IgD-negative memory B cell (primary cell): ENCODE results near the gene STARD13. TPM values are rescaled to one million over a fixed set of nuclear protein-coding genes. Genes with fewer than 3 reads are reported as not detected.

Experiments
- H3K27ac Mint-ChIP-seq, 3 donors: one replicate each; pipeline ENCODE4 v1.8.0; 2020 to 2022; ENCODE audit warnings: mild to moderate bottlenecking in 3 of 3, mixed read lengths in 3 of 3, moderate library complexity in 1 of 3
- H3K27me3 Mint-ChIP-seq: one replicate; pipeline ENCODE4 v1.8.0; 2021; ENCODE audit warnings: mixed read lengths
- H3K36me3 Mint-ChIP-seq: one replicate; pipeline ENCODE4 v1.8.0; 2020; ENCODE audit warnings: mild to moderate bottlenecking, mixed read lengths
- H3K4me1 Mint-ChIP-seq, 3 donors: one replicate each; pipeline ENCODE4 v1.8.0; 2020 to 2022; ENCODE audit warnings: mixed read lengths in 3 of 3, mild to moderate bottlenecking in 1 of 3
- H3K4me3 Mint-ChIP-seq, 4 donors: one replicate each; pipeline ENCODE4 v1.8.0; 2020 to 2022; ENCODE audit warnings: mild to moderate bottlenecking in 4 of 4, mixed read lengths in 4 of 4, moderate library complexity in 3 of 4
- H3K9me3 Mint-ChIP-seq, 3 donors: one replicate each; pipeline ENCODE4 v1.8.0; 2020 to 2021; ENCODE audit warnings: mixed read lengths in 3 of 3, mild to moderate bottlenecking in 1 of 3
- polyA plus RNA-seq: library from polyadenylated mRNA; unstranded; fragments of 300-500 nt; fragmentation: Illumina TruSeq; gene quantifications from one replicate; pipeline ENCODE4 v1.2.3, GENCODE V29; 2021

STARD13 gene
- polyA plus RNA-seq, 1 donor from 2014 or later = not detected

GRCh38 chr13:33289966-33290365, 4.4 kb upstream of the STARD13 start:
- Mint-ChIP-seq H3K27me3 (peaks cover 25% of the 10 kb centered on the region), H3K9me3 (peaks cover 0 to 2% (median 2%) of the 10 kb centered on the region in 3 donors), H3K36me3 (no peaks in the 10 kb centered on the region), H3K4me3 (no peak overlapping the region), H3K4me1 (peaks cover 1 to 15% (median 9%) of the 10 kb centered on the region in 3 donors), H3K27ac (no peak overlapping the region)

GRCh38 chr13:33287142-33287882, 1.8 kb upstream of the STARD13 start:
- H3K4me1 Mint-ChIP-seq = peaks cover 0 to 11% (median 9%) of the 10 kb centered on the region in 3 donors
- no peak overlapping the region for H3K4me3 Mint-ChIP-seq
- no peaks in the 10 kb centered on the region for H3K36me3 Mint-ChIP-seq
- peaks cover 30% of the 10 kb centered on the region for H3K27me3 Mint-ChIP-seq
- no peak overlapping the region for H3K27ac Mint-ChIP-seq
- H3K9me3 Mint-ChIP-seq = peaks cover 0 to 2% (median 0%) of the 10 kb centered on the region in 3 donors

- Mint-ChIP-seq H3K27me3 (peaks cover 32% of the 10 kb centered on the region), H3K4me1 (peaks cover 0 to 11% (median 9%) of the 10 kb centered on the region in 3 donors), H3K4me3 (peak overlapping the region in 3 of 4 donors; percentile 58 to 88 (median 69)), H3K9me3 (peaks cover 0 to 2% (median 2%) of the 10 kb centered on the region in 3 donors), H3K36me3 (no peaks in the 10 kb centered on the region), H3K27ac (no peak overlapping the region)
These were observed 573 bp upstream of the STARD13 start for GRCh38 chr13:33286128-33286527.

- no peaks in the 10 kb centered on the region for H3K36me3 Mint-ChIP-seq
- H3K9me3 Mint-ChIP-seq = peaks cover 0 to 2% (median 2%) of the 10 kb centered on the region in 3 donors
- peaks cover 0 to 11% (median 9%) of the 10 kb centered on the region in 3 donors for H3K4me1 Mint-ChIP-seq
- H3K4me3 Mint-ChIP-seq = peak overlapping the region in 2 of 4 donors; percentile 3 to 88
- peaks cover 34% of the 10 kb centered on the region for H3K27me3 Mint-ChIP-seq
- H3K27ac Mint-ChIP-seq = no peak overlapping the region
These were observed 639 bp downstream of the STARD13 start for GRCh38 chr13:33284916-33285315.

GRCh38 chr13:33284031-33284430, 1.5 kb downstream of the STARD13 start:
- H3K27ac Mint-ChIP-seq = no peak overlapping the region
- H3K36me3 Mint-ChIP-seq = no peaks in the 10 kb centered on the region
- peaks cover 0 to 2% (median 2%) of the 10 kb centered on the region in 3 donors for H3K9me3 Mint-ChIP-seq
- peaks cover 34% of the 10 kb centered on the region for H3K27me3 Mint-ChIP-seq
- H3K4me3 Mint-ChIP-seq = no peak overlapping the region
- H3K4me1 Mint-ChIP-seq = peaks cover 0 to 11% (median 9%) of the 10 kb centered on the region in 3 donors

- Mint-ChIP-seq H3K4me1 (peaks cover 0 to 11% (median 9%) of the 10 kb centered on the region in 3 donors), H3K4me3 (no peak overlapping the region), H3K27me3 (peaks cover 34% of the 10 kb centered on the region), H3K36me3 (no peaks in the 10 kb centered on the region), H3K9me3 (peaks cover 0 to 2% (median 2%) of the 10 kb centered on the region in 3 donors), H3K27ac (no peak overlapping the region)
These were observed 2.2 kb downstream of the STARD13 start for GRCh38 chr13:33283195-33283911.

- H3K4me1 Mint-ChIP-seq = peaks cover 0 to 11% (median 9%) of the 10 kb centered on the region in 3 donors
- no peaks in the 10 kb centered on the region for H3K36me3 Mint-ChIP-seq
- H3K27me3 Mint-ChIP-seq = peaks cover 28% of the 10 kb centered on the region
- no peak overlapping the region for H3K27ac Mint-ChIP-seq
- no peak overlapping the region for H3K4me3 Mint-ChIP-seq
- H3K9me3 Mint-ChIP-seq = peaks cover 0 to 2% (median 0%) of the 10 kb centered on the region in 3 donors
These were observed 3.5 kb downstream of the STARD13 start for GRCh38 chr13:33281951-33282595.

- peaks cover 0 to 2% (median 0%) of the 10 kb centered on the region in 3 donors for H3K9me3 Mint-ChIP-seq
- H3K4me3 Mint-ChIP-seq = no peak overlapping the region
- H3K36me3 Mint-ChIP-seq = no peaks in the 10 kb centered on the region
- peaks cover 0 to 9% (median 8%) of the 10 kb centered on the region in 3 donors for H3K4me1 Mint-ChIP-seq
- peaks cover 22% of the 10 kb centered on the region for H3K27me3 Mint-ChIP-seq
- no peak overlapping the region for H3K27ac Mint-ChIP-seq
These were observed 4.6 kb downstream of the STARD13 start for GRCh38 chr13:33280923-33281322.

- H3K4me1 Mint-ChIP-seq = peaks cover 0 to 4% (median 4%) of the 10 kb centered on the region in 3 donors
- peaks cover 0 to 2% (median 0%) of the 10 kb centered on the region in 3 donors for H3K9me3 Mint-ChIP-seq
- no peaks in the 10 kb centered on the region for H3K36me3 Mint-ChIP-seq
- H3K27me3 Mint-ChIP-seq = peaks cover 16% of the 10 kb centered on the region
- H3K4me3 Mint-ChIP-seq = no peak overlapping the region
- no peak overlapping the region for H3K27ac Mint-ChIP-seq
These were observed 5.2 kb downstream of the STARD13 start for GRCh38 chr13:33280279-33280905.

GRCh38 chr13:33279414-33280278, 5.9 kb downstream of the STARD13 start:
- Mint-ChIP-seq H3K4me3 (no peak overlapping the region), H3K27ac (no peak overlapping the region)

GRCh38 chr13:33278913-33279312, 6.6 kb downstream of the STARD13 start:
- Mint-ChIP-seq H3K9me3 (peaks cover 0 to 2% (median 0%) of the 10 kb centered on the region in 3 donors), H3K4me3 (no peak overlapping the region)

More at GRCh38 chr13:33279414-33280278, 5.9 kb downstream of the STARD13 start:
- peaks cover 10% of the 10 kb centered on the region for H3K27me3 Mint-ChIP-seq
- H3K36me3 Mint-ChIP-seq = no peaks in the 10 kb centered on the region
- H3K9me3 Mint-ChIP-seq = peaks cover 0 to 2% (median 0%) of the 10 kb centered on the region in 3 donors
- no peaks in the 10 kb centered on the region for H3K4me1 Mint-ChIP-seq

GRCh38 chr13:33277946-33278345, 7.6 kb downstream of the STARD13 start:
- Mint-ChIP-seq H3K4me3 (no peak overlapping the region), H3K27me3 (peaks cover 10% of the 10 kb centered on the region), H3K27ac (no peak overlapping the region)

More at GRCh38 chr13:33278913-33279312, 6.6 kb downstream of the STARD13 start:
- H3K4me1 Mint-ChIP-seq = no peaks in the 10 kb centered on the region
- no peaks in the 10 kb centered on the region for H3K36me3 Mint-ChIP-seq
- H3K27ac Mint-ChIP-seq = no peak overlapping the region
- peaks cover 10% of the 10 kb centered on the region for H3K27me3 Mint-ChIP-seq

GRCh38 chr13:33277037-33277740, 8.4 kb downstream of the STARD13 start:
- Mint-ChIP-seq H3K4me3 (no peak overlapping the region), H3K27me3 (peaks cover 6% of the 10 kb centered on the region), H3K9me3 (peaks cover 0 to 2% (median 0%) of the 10 kb centered on the region in 3 donors), H3K36me3 (no peaks in the 10 kb centered on the region), H3K27ac (no peak overlapping the region), H3K4me1 (no peaks in the 10 kb centered on the region)

More at GRCh38 chr13:33277946-33278345, 7.6 kb downstream of the STARD13 start:
- Mint-ChIP-seq H3K4me1 (no peaks in the 10 kb centered on the region), H3K36me3 (no peaks in the 10 kb centered on the region), H3K9me3 (peaks cover 0 to 2% (median 0%) of the 10 kb centered on the region in 3 donors)
